ENCODE measurements around the gene YOD1. TPM values are rescaled to one million over a fixed set of nuclear protein-coding genes. Genes with fewer than 3 reads are reported as not detected.

The YOD1 gene
- total RNA-seq, 1 experiment from 2014 or later: 63.9 TPM

DNA sequence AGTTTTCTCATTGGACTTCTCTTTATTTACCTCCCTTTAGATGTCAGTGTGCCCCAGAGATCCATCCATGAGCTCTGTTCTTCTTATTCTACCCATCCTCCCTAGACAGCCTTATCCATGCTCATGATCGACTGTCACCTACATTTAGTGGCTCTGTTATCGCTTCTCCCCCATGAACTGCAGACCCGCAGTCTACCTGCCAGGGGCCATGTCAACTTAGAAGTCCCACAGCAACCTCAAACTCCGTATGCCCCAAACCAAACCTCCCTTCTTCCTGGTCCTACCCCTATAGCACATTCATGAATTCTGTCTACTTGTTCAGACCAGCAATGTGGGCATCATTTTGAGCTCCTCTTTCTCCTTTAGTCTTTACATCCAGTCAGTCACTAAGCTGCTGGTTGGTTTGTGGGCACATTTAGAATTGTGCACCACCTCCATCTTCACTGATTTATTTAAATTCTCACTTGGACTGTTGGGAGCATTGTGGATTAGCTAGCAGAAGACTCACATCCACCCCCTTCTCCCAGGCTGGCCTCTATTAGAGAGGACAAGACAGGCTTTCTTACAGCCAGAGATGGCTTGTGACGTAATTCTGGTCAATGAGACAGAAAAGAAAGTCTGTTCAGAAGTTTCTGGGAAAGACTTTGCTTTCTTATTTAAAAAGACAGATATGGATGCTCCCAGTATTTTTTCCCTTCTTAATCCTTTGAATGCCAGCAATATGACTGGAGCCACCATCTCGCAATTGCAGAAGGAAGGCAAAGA is 37.5 kb downstream of the YOD1 start:
- Histone ChIP-seq H4K20me1 (ENCODE audit: low read length) (no peaks in the 10 kb centered on the region), H3K79me2 (ENCODE audit: low read length) (no peaks in the 10 kb centered on the region), H3K4me3 (ENCODE audit: low read length) (no peak overlapping the region), H3K9me2 (replicated peaks; ENCODE audit: low read length) (no peaks in the 10 kb centered on the region), H3K9me3 (ENCODE audit: low read length) (no peaks in the 10 kb centered on the region), H3K9ac (ENCODE audit: low read length) (no peak overlapping the region), H3K27ac (ENCODE audit: low read length) (no peak overlapping the region), H3K27me3 (ENCODE audit: low read length) (no peaks in the 10 kb centered on the region), H3K4me2 (ENCODE audit: low read length) (no peak overlapping the region), H3K36me3 (ENCODE audit: low read depth, low read length) (no peaks in the 10 kb centered on the region), H3K4me1 (ENCODE audit: insufficient read depth, low read length) (peaks cover 15% of the 10 kb centered on the region), H3F3A (ENCODE audit: low read length, unreplicated experiment) (peaks cover 2% of the 10 kb centered on the region), H2AFZ (ENCODE audit: low read length) (no peak overlapping the region)
- BruUV-seq (replicated peaks): no TSS peak
- no peak for DNase-seq
- TF ChIP-seq EZH2phosphoT487 (IDR thresholded peaks at IDR 0.05; ENCODE audit: borderline replicate concordance, low read length) (no peak), EZH2 (IDR thresholded peaks at IDR 0.05; ENCODE audit: low read length, unreplicated experiment) (no peak)
- TF ChIP-seq, protein P1, sequence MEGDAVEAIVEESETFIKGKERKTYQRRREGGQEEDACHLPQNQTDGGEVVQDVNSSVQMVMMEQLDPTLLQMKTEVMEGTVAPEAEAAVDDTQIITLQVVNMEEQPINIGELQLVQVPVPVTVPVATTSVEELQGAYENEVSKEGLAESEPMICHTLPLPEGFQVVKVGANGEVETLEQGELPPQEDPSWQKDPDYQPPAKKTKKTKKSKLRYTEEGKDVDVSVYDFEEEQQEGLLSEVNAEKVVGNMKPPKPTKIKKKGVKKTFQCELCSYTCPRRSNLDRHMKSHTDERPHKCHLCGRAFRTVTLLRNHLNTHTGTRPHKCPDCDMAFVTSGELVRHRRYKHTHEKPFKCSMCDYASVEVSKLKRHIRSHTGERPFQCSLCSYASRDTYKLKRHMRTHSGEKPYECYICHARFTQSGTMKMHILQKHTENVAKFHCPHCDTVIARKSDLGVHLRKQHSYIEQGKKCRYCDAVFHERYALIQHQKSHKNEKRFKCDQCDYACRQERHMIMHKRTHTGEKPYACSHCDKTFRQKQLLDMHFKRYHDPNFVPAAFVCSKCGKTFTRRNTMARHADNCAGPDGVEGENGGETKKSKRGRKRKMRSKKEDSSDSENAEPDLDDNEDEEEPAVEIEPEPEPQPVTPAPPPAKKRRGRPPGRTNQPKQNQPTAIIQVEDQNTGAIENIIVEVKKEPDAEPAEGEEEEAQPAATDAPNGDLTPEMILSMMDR (conservative IDR thresholded peaks at IDR 0.05; ENCODE audit: low read depth, low read length): no peak
- ChIA-PET POLR2A (ENCODE audit: unreplicated experiment) (interaction anchor here (0.7 to 1.0 kb wide), 2 partner anchors 8 to 39 kb away, joined by 3 read pairs; partner anchors contain the start of gene PFKFB2), CTCF (no interaction called here)
- ATAC-seq: no peak
- intact Hi-C loops (cut with micrococcal nuclease): no loop called here

DNA sequence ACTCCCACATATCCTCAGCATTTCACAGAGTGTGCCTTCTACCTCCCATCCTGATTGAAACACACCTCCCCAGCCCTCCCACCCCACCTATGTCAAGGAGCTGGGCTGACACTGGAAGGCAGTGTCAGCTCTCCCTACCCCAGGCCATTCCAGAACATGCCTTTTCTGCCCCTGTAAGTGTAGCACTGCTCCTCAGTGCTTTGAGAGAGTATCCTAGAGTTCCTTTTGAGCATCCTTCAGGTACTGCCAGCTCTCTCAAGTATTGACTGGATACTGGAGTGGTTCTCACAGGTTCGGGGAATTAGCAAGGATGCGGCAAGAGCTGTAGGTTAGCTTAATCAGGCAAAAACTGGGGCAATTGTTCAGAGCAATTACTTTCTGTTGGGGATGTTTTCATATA is 40.3 kb downstream of the YOD1 start:
- Histone ChIP-seq H3K4me1 (ENCODE audit: insufficient read depth, low read length) (peaks cover 30% of the 10 kb centered on the region), H3K9ac (ENCODE audit: low read length) (no peak overlapping the region), H3K27me3 (ENCODE audit: low read length) (no peaks in the 10 kb centered on the region), H3K4me2 (ENCODE audit: low read length) (no peak overlapping the region), H2AFZ (ENCODE audit: low read length) (no peak overlapping the region), H3K36me3 (ENCODE audit: low read depth, low read length) (no peaks in the 10 kb centered on the region), H3K9me3 (ENCODE audit: low read length) (peaks cover 6% of the 10 kb centered on the region; the same call in 1 of the 2 replicates), H3K4me3 (ENCODE audit: low read length) (no peak overlapping the region), H3F3A (ENCODE audit: low read length, unreplicated experiment) (peaks cover 18% of the 10 kb centered on the region), H3K9me2 (replicated peaks; ENCODE audit: low read length) (no peaks in the 10 kb centered on the region), H3K79me2 (ENCODE audit: low read length) (no peaks in the 10 kb centered on the region), H4K20me1 (ENCODE audit: low read length) (no peaks in the 10 kb centered on the region), H3K27ac (ENCODE audit: low read length) (no peak overlapping the region)
- TF ChIP-seq, protein P1 (conservative IDR thresholded peaks at IDR 0.05; ENCODE audit: low read depth, low read length): no peak
- no TSS peak for BruUV-seq (replicated peaks)
- no peak for DNase-seq
- ChIA-PET CTCF (interaction anchor here (0.6 kb wide), 1 partner anchor 399 kb away, joined by 5 read pairs; the partner anchor contains the start of gene EIF2D), POLR2A (ENCODE audit: unreplicated experiment) (no interaction called here)
- ATAC-seq: no peak
- intact Hi-C loops (cut with micrococcal nuclease): no loop called here

DNA sequence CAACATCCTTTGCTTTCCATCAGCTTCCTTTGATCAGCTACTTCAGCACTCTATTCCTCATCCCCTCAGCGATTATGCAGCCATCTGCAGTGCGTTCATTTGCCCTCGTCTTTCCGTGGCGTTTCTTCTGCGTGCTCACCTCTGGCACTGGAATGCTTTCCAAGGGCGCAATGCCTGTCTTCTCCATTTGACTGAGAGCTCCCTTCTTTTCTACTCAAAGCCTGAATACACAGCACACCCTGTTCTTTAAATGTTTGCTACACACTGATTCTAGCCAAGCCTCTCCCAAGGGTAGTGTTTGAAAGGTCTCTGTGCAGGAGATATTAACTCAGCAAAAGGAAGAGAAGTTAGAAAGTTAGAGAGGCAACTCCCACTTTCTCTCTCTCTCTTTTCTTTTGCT is 41.1 kb downstream of the YOD1 start:
- Histone ChIP-seq H3F3A (ENCODE audit: low read length, unreplicated experiment) (peaks cover 18% of the 10 kb centered on the region), H3K36me3 (ENCODE audit: low read depth, low read length) (no peaks in the 10 kb centered on the region), H3K27me3 (ENCODE audit: low read length) (no peaks in the 10 kb centered on the region), H3K9ac (ENCODE audit: low read length) (no peak overlapping the region), H3K27ac (ENCODE audit: low read length) (no peak overlapping the region), H2AFZ (ENCODE audit: low read length) (no peak overlapping the region), H3K9me2 (replicated peaks; ENCODE audit: low read length) (no peaks in the 10 kb centered on the region), H3K4me2 (ENCODE audit: low read length) (no peak overlapping the region), H3K79me2 (ENCODE audit: low read length) (no peaks in the 10 kb centered on the region), H3K9me3 (ENCODE audit: low read length) (peaks cover 6% of the 10 kb centered on the region; the same call in 1 of the 2 replicates), H3K4me3 (ENCODE audit: low read length) (no peak overlapping the region), H4K20me1 (ENCODE audit: low read length) (no peaks in the 10 kb centered on the region), H3K4me1 (ENCODE audit: insufficient read depth, low read length) (peaks cover 38% of the 10 kb centered on the region)
- no TSS peak for BruUV-seq (replicated peaks)
- DNase-seq: no peak
- no peak for TF ChIP-seq EZH2phosphoT487 (IDR thresholded peaks at IDR 0.05; ENCODE audit: borderline replicate concordance, low read length)
- TF ChIP-seq, protein P1 (conservative IDR thresholded peaks at IDR 0.05; ENCODE audit: low read depth, low read length): no peak
- no peak for TF ChIP-seq EZH2 (IDR thresholded peaks at IDR 0.05; ENCODE audit: low read length, unreplicated experiment)
- ChIA-PET POLR2A (ENCODE audit: unreplicated experiment) (interaction anchor here (0.7 kb wide), 1 partner anchor 8 kb away, joined by 5 read pairs; no protein-coding TSS in a partner anchor), CTCF (no interaction called here)
- no peak for ATAC-seq
- intact Hi-C loops (cut with micrococcal nuclease): no loop called here

Data from PC-3 (cell line).